ENCODE data around the gene SMAD6. TPM values are rescaled to one million over a fixed set of nuclear protein-coding genes. Genes with fewer than 3 reads are reported as not detected.

SMAD6 gene
- total RNA-seq: under 1 TPM; 0.07 to 0.24 TPM

DNA sequence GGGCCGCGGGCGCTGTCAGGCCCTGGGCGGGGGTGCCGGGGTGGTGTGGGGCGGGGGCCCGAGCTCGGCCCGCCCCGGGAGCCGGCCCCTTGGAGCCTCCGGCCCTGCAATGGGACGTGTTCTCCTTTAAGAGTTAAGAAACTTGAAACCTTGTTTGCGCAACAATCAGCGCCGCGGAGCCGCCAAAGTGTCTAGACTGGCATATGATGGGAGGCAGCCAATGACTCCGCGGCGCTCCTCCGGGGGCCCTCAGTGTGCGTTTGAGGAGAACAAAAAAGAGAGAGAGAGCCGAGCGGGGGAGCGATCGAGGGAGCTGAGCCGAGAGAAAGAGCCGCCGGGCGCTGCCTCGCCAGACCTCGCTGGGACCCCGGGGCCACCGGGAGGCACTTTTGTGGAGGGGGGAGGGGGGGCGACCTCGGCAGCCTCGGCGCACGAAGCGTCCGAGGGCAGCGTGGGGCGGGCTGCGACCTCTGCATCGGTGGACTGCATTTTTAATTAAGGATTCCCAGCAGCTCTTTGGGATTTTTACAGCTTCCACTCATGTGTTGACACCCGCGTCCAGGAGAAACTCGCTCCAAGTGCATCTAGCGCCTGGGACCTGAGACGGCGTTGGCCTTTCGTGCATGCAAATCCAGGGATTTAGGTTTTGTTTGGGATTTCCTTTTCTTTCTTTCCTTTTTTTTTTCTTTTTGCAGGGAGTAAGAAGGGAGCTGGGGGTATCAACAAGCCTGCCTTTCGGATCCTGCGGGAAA, at the start of gene SMAD6:
Gene SMAD6 (plus strand): TSS at position 202 of the 752 bp plus-strand sequence. CDS start 1,023 bp downstream, outside the sequence.
- Mint-ChIP-seq H3K4me3 (peak within 1 kb of the TSS; percentile 76), H3K9me3 (no peaks in the 10 kb centered on the region), H3K36me3 (no peaks in the 10 kb centered on the region), H3K27me3 (peaks cover 19% of the 10 kb centered on the region), H3K4me1 (ENCODE audit: low read depth) (peaks cover 17% of the 10 kb centered on the region), H3K27ac (peak within 1 kb of the TSS; percentile 48)
- peak; percentile 87 for DNase-seq
- ChIA-PET POLR2A (no interaction called here), CTCF (interaction anchor here (1.6 to 2.2 kb wide), 2 partner anchors 83 to 149 kb away, joined by 8 to 9 read pairs; no protein-coding TSS in a partner anchor)
- intact Hi-C loops (cut with micrococcal nuclease): no loop called here

- intact Hi-C loops (cut with micrococcal nuclease): no loop called here
- H3K27me3 Mint-ChIP-seq: peaks cover 4% of the 10 kb centered on the region
- no peak overlapping the region for H3K4me3 Mint-ChIP-seq
Observed at GRCh38 chr15:66652806-66653205, 49.2 kb upstream of the SMAD6 start.

GRCh38 chr15:66653398-66653797, 48.6 kb upstream of the SMAD6 start:
- H3K4me3 Mint-ChIP-seq: no peak overlapping the region
- ChIA-PET CTCF (no interaction called here), POLR2A (no interaction called here)
- no peaks in the 10 kb centered on the region for H3K9me3 Mint-ChIP-seq
- intact Hi-C loops (cut with micrococcal nuclease): no loop called here
- H3K36me3 Mint-ChIP-seq: no peaks in the 10 kb centered on the region
- H3K4me1 Mint-ChIP-seq (ENCODE audit: low read depth): peaks cover 5% of the 10 kb centered on the region
- DNase-seq: no peak
- H3K27me3 Mint-ChIP-seq: peaks cover 4% of the 10 kb centered on the region
- H3K27ac Mint-ChIP-seq: no peak overlapping the region

More at GRCh38 chr15:66652806-66653205, 49.2 kb upstream of the SMAD6 start:
- ChIA-PET CTCF (no interaction called here), POLR2A (no interaction called here)
- Mint-ChIP-seq H3K9me3 (no peaks in the 10 kb centered on the region), H3K36me3 (no peaks in the 10 kb centered on the region), H3K4me1 (ENCODE audit: low read depth) (peaks cover 5% of the 10 kb centered on the region), H3K27ac (no peak overlapping the region)
- no peak for DNase-seq

DNA sequence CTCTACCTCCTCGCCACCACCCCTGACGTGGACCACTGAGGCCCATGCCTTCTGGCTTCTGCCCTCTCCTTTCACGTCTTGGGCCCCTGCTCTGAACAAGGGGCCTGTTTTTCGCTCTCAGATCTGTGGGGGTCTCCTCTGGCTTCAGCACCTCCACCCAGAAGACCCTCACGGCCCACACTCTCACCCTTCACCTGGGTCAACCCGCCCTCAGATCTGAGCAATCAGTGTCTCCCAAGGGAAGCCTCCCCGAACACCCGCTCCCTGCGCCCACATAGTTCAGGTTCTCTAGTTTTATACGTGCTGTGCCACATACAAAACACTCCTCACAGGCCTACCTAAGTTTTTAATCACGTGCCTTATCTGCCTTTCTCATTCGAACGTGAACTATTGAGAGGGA, 48.2 kb upstream of the SMAD6 start:
- Mint-ChIP-seq H3K36me3 (no peaks in the 10 kb centered on the region), H3K9me3 (no peaks in the 10 kb centered on the region), H3K4me1 (ENCODE audit: low read depth) (peaks cover 5% of the 10 kb centered on the region), H3K27ac (no peak overlapping the region), H3K4me3 (no peak overlapping the region), H3K27me3 (peaks cover 4% of the 10 kb centered on the region)
- no peak for DNase-seq
- ChIA-PET CTCF (no interaction called here), POLR2A (no interaction called here)
- intact Hi-C loops (cut with micrococcal nuclease): no loop called here

DNA sequence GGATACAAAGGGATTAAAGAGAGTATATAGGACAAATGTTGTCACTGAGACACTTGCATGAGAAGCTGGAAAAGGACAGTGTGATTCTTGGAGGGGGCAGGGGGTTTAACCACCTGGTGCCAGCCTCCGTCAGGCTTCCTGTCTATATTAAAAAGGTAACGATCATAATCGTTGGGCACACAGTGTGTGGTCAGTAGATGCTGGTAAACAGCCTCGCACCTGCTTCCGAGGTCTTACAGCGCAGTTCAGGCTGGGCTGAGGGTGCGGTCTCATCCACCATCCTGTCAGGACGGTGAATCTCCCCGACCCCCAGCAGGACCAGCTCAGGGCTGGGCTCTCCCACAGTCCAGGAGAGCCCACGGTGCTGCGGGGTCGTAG, 47.7 kb upstream of the SMAD6 start:
- H3K27ac Mint-ChIP-seq: no peak overlapping the region
- DNase-seq: no peak
- H3K4me3 Mint-ChIP-seq: no peak overlapping the region
- H3K36me3 Mint-ChIP-seq: no peaks in the 10 kb centered on the region
- ChIA-PET CTCF (no interaction called here), POLR2A (no interaction called here)
- H3K4me1 Mint-ChIP-seq (ENCODE audit: low read depth): peaks cover 5% of the 10 kb centered on the region
- peaks cover 4% of the 10 kb centered on the region for H3K27me3 Mint-ChIP-seq
- no peaks in the 10 kb centered on the region for H3K9me3 Mint-ChIP-seq
- intact Hi-C loops (cut with micrococcal nuclease): no loop called here

- H3K4me1 Mint-ChIP-seq (ENCODE audit: low read depth): peaks cover 5% of the 10 kb centered on the region
- ChIA-PET POLR2A (no interaction called here), CTCF (interaction anchor here (0.9 kb wide), 1 partner anchor 121 kb away, joined by 3 read pairs; no protein-coding TSS in a partner anchor)
- no peak overlapping the region for H3K4me3 Mint-ChIP-seq
- H3K27ac Mint-ChIP-seq: no peak overlapping the region
- H3K36me3 Mint-ChIP-seq: no peaks in the 10 kb centered on the region
- peaks cover 4% of the 10 kb centered on the region for H3K27me3 Mint-ChIP-seq
- intact Hi-C loops (cut with micrococcal nuclease): no loop called here
- DNase-seq: peak; percentile 45
- H3K9me3 Mint-ChIP-seq: no peaks in the 10 kb centered on the region
Observed at GRCh38 chr15:66654739-66655375, 47.2 kb upstream of the SMAD6 start.

DNA sequence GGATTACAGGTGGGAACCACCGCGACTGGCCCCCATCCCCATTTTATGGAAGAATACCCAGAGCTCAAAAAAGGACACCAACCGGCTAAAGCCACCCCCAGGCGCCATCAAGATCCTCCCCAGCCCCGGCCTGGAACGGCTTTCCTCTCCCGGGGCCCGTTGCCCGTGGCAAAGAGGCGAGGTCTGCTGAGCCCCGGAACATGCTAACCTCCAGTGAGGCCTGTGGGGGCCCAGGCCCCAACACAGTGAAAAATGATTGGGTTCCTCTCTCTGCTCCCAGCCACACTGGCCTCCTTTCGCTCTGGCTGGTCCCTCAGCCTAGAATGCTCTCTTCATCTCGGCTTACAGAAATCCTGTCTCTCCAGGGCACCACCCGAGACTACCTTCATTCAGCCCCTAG, 46.5 kb upstream of the SMAD6 start:
- Mint-ChIP-seq H3K36me3 (no peaks in the 10 kb centered on the region), H3K9me3 (no peaks in the 10 kb centered on the region), H3K4me3 (no peak overlapping the region), H3K4me1 (ENCODE audit: low read depth) (peaks cover 5% of the 10 kb centered on the region), H3K27ac (no peak overlapping the region), H3K27me3 (peaks cover 4% of the 10 kb centered on the region)
- DNase-seq: no peak
- ChIA-PET POLR2A (no interaction called here), CTCF (interaction anchor here (0.9 kb wide), 1 partner anchor 120 kb away, joined by 3 read pairs; no protein-coding TSS in a partner anchor)
- intact Hi-C loops (cut with micrococcal nuclease): no loop called here

GRCh38 chr15:66655997-66656396, 46.0 kb upstream of the SMAD6 start:
- Mint-ChIP-seq H3K36me3 (no peaks in the 10 kb centered on the region), H3K4me1 (ENCODE audit: low read depth) (peaks cover 5% of the 10 kb centered on the region), H3K27ac (no peak overlapping the region), H3K9me3 (no peaks in the 10 kb centered on the region), H3K27me3 (peaks cover 4% of the 10 kb centered on the region), H3K4me3 (no peak overlapping the region)
- ChIA-PET POLR2A (no interaction called here), CTCF (no interaction called here)
- intact Hi-C loops (cut with micrococcal nuclease): no loop called here
- DNase-seq: no peak

GRCh38 chr15:66657185-66658020, 44.6 kb upstream of the SMAD6 start:
- Mint-ChIP-seq H3K27me3 (peaks cover 4% of the 10 kb centered on the region), H3K36me3 (no peaks in the 10 kb centered on the region), H3K27ac (no peak overlapping the region), H3K9me3 (no peaks in the 10 kb centered on the region), H3K4me3 (no peak overlapping the region), H3K4me1 (ENCODE audit: low read depth) (peaks cover 5% of the 10 kb centered on the region)
- ChIA-PET CTCF (no interaction called here), POLR2A (no interaction called here)
- intact Hi-C loops (cut with micrococcal nuclease): no loop called here
- no peak for DNase-seq

DNA sequence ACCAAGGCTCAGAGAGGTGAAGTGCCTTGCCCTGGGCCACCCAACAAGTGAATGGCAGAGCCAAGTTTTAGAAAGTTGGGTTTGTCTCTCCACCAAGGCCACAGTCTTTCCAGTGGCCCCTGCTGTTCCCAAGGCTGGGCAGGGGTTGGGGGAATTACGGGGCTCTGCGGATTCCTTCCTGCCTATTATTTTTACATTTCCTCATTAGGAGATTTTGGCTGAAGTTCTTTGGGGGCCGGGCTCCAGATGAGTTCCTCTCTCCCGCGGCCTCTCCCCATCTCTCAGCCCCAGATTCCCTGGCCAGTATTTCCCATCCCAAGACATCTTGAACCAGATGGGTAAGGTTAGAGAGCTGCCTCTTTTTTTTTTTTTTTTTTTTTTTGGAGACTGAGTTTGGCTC, 44.0 kb upstream of the SMAD6 start:
- ChIA-PET POLR2A (no interaction called here), CTCF (no interaction called here)
- no peak overlapping the region for H3K27ac Mint-ChIP-seq
- H3K27me3 Mint-ChIP-seq: peaks cover 4% of the 10 kb centered on the region
- H3K36me3 Mint-ChIP-seq: no peaks in the 10 kb centered on the region
- peaks cover 5% of the 10 kb centered on the region for H3K4me1 Mint-ChIP-seq (ENCODE audit: low read depth)
- H3K9me3 Mint-ChIP-seq: no peaks in the 10 kb centered on the region
- no peak for DNase-seq
- H3K4me3 Mint-ChIP-seq: no peak overlapping the region
- intact Hi-C loops (cut with micrococcal nuclease): no loop called here

DNA sequence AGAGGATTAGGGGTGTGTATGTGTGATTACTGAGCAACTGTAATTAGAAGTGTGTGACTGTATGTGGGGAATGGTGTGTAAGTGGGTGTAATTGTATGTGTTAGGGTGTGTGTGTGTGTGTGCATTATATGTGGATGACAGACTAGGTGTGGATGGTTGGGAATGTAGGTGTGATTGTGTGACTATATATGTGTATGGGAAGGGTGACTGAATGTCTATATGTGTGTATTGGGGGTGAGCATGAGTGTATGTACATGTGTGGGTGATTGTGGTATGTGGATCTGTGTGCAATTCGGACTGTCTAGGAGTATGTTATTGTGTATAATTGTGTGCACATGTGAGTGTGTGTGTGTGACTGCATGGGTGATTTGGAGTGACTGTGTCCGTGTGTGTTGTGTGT, 43.2 kb upstream of the SMAD6 start:
- H3K27me3 Mint-ChIP-seq: peaks cover 4% of the 10 kb centered on the region
- H3K36me3 Mint-ChIP-seq: no peaks in the 10 kb centered on the region
- peaks cover 5% of the 10 kb centered on the region for H3K4me1 Mint-ChIP-seq (ENCODE audit: low read depth)
- ChIA-PET CTCF (no interaction called here), POLR2A (no interaction called here)
- no peak overlapping the region for H3K4me3 Mint-ChIP-seq
- intact Hi-C loops (cut with micrococcal nuclease): no loop called here
- H3K27ac Mint-ChIP-seq: no peak overlapping the region
- no peak for DNase-seq
- H3K9me3 Mint-ChIP-seq: no peaks in the 10 kb centered on the region

- H3K36me3 Mint-ChIP-seq: no peaks in the 10 kb centered on the region
- intact Hi-C loops (cut with micrococcal nuclease): no loop called here
- H3K9me3 Mint-ChIP-seq: no peaks in the 10 kb centered on the region
- H3K4me3 Mint-ChIP-seq: no peak overlapping the region
- POLR2A ChIA-PET: no interaction called here
- peaks cover 5% of the 10 kb centered on the region for H3K4me1 Mint-ChIP-seq (ENCODE audit: low read depth)
- CTCF ChIA-PET: no interaction called here
- no peak overlapping the region for H3K27ac Mint-ChIP-seq
- H3K27me3 Mint-ChIP-seq: peaks cover 2% of the 10 kb centered on the region
- no peak for DNase-seq
Observed at GRCh38 chr15:66659384-66659783, 42.7 kb upstream of the SMAD6 start.
